Activated T-helper 2 cell treated with anti-CD3 and anti-CD28 coated beads, Interferon-gamma antibody, Interleukin-2, Interleukin-4, amounts not matched to agents 10 μg/mL and 5 μg/mL and 100 μg/mL, durations not matched to agents 14 hours and 24 hours and 36 hours (primary cell): ENCODE data around the gene WDR5. TPM values are rescaled to one million over a fixed set of nuclear protein-coding genes. Genes with fewer than 3 reads are reported as not detected.

Experiments used
- DNase-seq: peaks from one replicate; pipeline ENCODE4 v3.0.0; 2021; ENCODE audit warnings: low spot score
- H3K27ac Mint-ChIP-seq: one replicate; pipeline ENCODE4 v1.8.0; 2021; ENCODE audit warnings: mixed read lengths
- H3K27me3 Mint-ChIP-seq: one replicate; pipeline ENCODE4 v1.8.0; 2021; ENCODE audit warnings: low read depth, mixed read lengths
- H3K36me3 Mint-ChIP-seq: one replicate; pipeline ENCODE4 v1.8.0; 2021; ENCODE audit warnings: low read depth, mixed read lengths
- H3K4me1 Mint-ChIP-seq: one replicate; pipeline ENCODE4 v1.8.0; 2021; ENCODE audit warnings: low read depth, mixed read lengths
- H3K4me3 Mint-ChIP-seq: one replicate; pipeline ENCODE4 v1.8.0; 2021; ENCODE audit warnings: low read depth, mild to moderate bottlenecking, moderate library complexity, mixed read lengths
- H3K9me3 Mint-ChIP-seq: one replicate; pipeline ENCODE4 v1.8.0; 2021; ENCODE audit warnings: mixed read lengths
- intact Hi-C: fragments of 100-400 bp; cut with micrococcal nuclease; formaldehyde crosslinking; loops from one replicate; pipeline ENCODE4 v1.15.1; 2023
- total RNA-seq: library from RNA; stranded (reverse); gene quantifications from 2 replicates; pipeline ENCODE4 v1.2.3, GENCODE V29; 2022

The WDR5 gene
- total RNA-seq, 1 donor from 2014 or later: 58.9 TPM

DNA sequence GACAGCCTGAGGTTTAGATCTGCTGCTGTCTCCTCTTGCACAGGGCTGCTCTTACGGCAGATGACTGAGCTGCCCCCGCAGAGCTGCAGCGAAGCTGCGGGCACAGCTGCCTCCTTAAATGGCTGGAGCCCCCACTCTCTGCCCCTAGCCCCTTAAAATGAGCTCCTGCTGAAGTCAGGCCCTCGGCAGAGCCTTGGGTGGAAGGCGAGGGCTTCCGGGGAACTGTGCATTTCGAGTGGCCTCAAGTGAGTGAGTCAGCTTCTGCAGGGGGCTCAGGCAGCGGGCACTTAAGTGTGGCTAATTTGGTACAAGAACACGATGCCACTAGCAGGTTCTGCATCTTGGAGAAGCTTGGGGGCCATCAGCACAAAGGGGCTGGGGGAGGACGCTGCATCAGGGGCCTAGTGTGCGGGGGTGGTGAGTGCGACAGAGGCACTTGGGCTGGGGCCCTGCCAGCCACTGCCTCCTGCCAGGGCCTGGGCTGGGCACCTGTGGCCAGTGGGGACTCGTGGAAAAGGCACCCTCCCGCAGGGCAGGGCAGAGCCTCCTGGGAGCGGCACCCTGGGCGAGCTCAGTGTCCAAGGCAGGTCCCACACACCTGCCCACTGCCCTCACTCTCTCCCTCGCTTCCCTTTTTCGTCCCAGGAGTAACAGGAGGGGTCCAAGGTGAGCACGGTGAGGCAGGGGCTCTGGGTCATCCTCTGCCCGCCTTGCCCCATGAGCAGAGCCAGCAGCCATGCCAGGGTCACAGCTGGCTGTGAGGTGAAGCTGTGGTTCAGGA is 57.3 kb downstream of the WDR5 start:
- H3K9me3 Mint-ChIP-seq: no peaks in the 10 kb centered on the region
- H3K4me3 Mint-ChIP-seq: no peak overlapping the region

GRCh38 chr9:134193912-134194535 is 58.1 kb downstream of the WDR5 start:
- H3K27me3 Mint-ChIP-seq: peaks cover 11% of the 10 kb centered on the region
- H3K4me3 Mint-ChIP-seq: no peak overlapping the region
- H3K9me3 Mint-ChIP-seq: no peaks in the 10 kb centered on the region
- no peak overlapping the region for H3K27ac Mint-ChIP-seq
- DNase-seq: no peak
- H3K4me1 Mint-ChIP-seq: peaks cover 17% of the 10 kb centered on the region
- H3K36me3 Mint-ChIP-seq: no peaks in the 10 kb centered on the region
- intact Hi-C loops: no loop called here

More for the DNA sequence above, 57.3 kb downstream of the WDR5 start:
- no peak for DNase-seq
- peaks cover 12% of the 10 kb centered on the region for H3K4me1 Mint-ChIP-seq
- intact Hi-C loops: no loop called here
- no peaks in the 10 kb centered on the region for H3K36me3 Mint-ChIP-seq
- no peak overlapping the region for H3K27ac Mint-ChIP-seq
- peaks cover 12% of the 10 kb centered on the region for H3K27me3 Mint-ChIP-seq

GRCh38 chr9:134195558-134195957 is 59.7 kb downstream of the WDR5 start:
- no peak for DNase-seq
- Mint-ChIP-seq H3K36me3 (no peaks in the 10 kb centered on the region), H3K27me3 (peaks cover 7% of the 10 kb centered on the region), H3K4me3 (no peak overlapping the region), H3K9me3 (no peaks in the 10 kb centered on the region), H3K27ac (no peak overlapping the region), H3K4me1 (peaks cover 20% of the 10 kb centered on the region)
- intact Hi-C loops: no loop called here

GRCh38 chr9:134196911-134197310 is 61.0 kb downstream of the WDR5 start:
- Mint-ChIP-seq H3K27me3 (peaks cover 13% of the 10 kb centered on the region), H3K27ac (no peak overlapping the region), H3K4me3 (no peak overlapping the region), H3K36me3 (no peaks in the 10 kb centered on the region), H3K4me1 (peaks cover 20% of the 10 kb centered on the region), H3K9me3 (no peaks in the 10 kb centered on the region)
- no peak for DNase-seq
- intact Hi-C loops: no loop called here

- Mint-ChIP-seq H3K9me3 (no peaks in the 10 kb centered on the region), H3K36me3 (no peaks in the 10 kb centered on the region), H3K4me1 (peaks cover 20% of the 10 kb centered on the region), H3K4me3 (no peak overlapping the region), H3K27ac (no peak overlapping the region), H3K27me3 (peaks cover 25% of the 10 kb centered on the region)
- DNase-seq: no peak
- intact Hi-C loops: no loop called here
These were observed 62.9 kb downstream of the WDR5 start for GRCh38 chr9:134198791-134199190.

DNA sequence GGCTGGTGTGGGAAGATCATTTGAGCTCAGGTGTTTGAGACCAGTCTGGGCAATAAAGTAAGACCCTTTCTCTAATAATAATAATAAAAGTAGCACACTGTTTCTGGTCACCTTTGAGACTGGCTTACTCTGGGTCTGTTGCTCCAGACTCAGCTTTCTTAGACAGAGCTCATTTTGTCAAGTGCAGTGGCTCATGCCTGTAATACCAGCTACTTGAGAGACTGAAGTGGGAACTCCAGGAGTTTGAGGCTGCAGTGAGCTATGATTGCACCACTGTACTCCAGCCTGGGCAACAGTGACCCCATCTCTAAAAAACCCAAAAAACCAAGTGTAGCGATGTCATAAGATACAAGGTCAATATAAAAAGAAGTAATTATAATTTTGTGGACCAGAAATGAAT is 64.8 kb downstream of the WDR5 start:
- no peak overlapping the region for H3K4me3 Mint-ChIP-seq

DNA sequence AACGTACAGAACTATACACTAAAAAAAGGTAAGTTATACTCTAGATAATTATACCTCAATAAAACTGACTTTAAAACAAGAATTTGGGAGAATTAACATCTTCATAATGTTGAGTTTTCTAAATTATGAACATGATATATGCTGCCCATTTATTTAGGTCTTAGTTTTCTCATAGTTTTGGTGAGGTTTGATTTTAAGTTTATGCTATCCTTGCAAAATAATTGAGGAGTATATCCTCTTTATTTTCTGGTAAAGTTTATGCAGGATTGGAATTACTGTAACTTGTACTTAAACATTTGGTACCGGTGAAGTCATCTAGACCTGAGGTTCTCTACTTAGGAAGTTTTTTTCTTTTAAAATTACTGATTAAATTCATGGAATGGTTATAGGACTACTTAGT is 67.3 kb downstream of the WDR5 start:
- H3K4me1 Mint-ChIP-seq: peaks cover 7% of the 10 kb centered on the region
- no peak for DNase-seq
- H3K9me3 Mint-ChIP-seq: no peaks in the 10 kb centered on the region
- no peaks in the 10 kb centered on the region for H3K36me3 Mint-ChIP-seq
- no peak overlapping the region for H3K4me3 Mint-ChIP-seq
- no peak overlapping the region for H3K27ac Mint-ChIP-seq
- H3K27me3 Mint-ChIP-seq: peaks cover 27% of the 10 kb centered on the region
- intact Hi-C loops: no loop called here

More for the DNA sequence above, 64.8 kb downstream of the WDR5 start:
- DNase-seq: no peak
- Mint-ChIP-seq H3K27ac (no peak overlapping the region), H3K36me3 (no peaks in the 10 kb centered on the region), H3K4me1 (peaks cover 15% of the 10 kb centered on the region), H3K9me3 (no peaks in the 10 kb centered on the region), H3K27me3 (peaks cover 34% of the 10 kb centered on the region)
- intact Hi-C loops: no loop called here

- H3K9me3 Mint-ChIP-seq: no peaks in the 10 kb centered on the region
These were observed 68.2 kb downstream of the WDR5 start for GRCh38 chr9:134204041-134204440.

DNA sequence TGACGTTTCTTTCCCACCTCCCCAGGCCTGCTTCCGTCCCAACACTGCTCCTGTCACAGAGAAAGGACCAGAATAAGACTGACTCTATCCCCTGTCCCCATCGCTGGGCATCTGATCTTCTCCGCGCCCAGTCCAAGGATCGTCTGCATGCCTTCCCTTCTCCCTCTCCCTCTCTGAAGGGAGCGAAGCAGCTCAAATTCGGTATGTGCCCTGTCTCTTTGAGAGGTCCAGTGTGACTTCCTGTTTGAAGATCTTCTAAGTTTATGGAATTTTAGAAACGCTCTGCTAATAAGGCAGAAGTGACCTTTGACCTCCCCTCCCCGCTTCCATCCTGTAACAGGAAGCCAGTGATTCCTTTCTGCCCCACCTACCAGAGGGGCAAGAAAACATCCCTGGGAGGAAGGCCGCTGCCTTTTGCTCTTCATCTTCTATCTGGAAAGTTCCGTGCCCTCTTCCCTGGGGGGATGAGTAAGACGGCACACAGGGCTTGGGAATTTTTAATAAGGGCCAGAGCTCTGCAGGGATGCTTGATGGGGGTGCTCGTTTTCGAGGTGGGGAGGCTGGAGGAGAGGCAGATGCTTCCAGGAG is 69.2 kb downstream of the WDR5 start:
- intact Hi-C loops: no loop called here
- Mint-ChIP-seq H3K36me3 (no peaks in the 10 kb centered on the region), H3K9me3 (no peaks in the 10 kb centered on the region)

More at GRCh38 chr9:134204041-134204440, 68.2 kb downstream of the WDR5 start:
- H3K27ac Mint-ChIP-seq: no peak overlapping the region
- no peak overlapping the region for H3K4me3 Mint-ChIP-seq
- no peak for DNase-seq
- intact Hi-C loops: no loop called here
- peaks cover 3% of the 10 kb centered on the region for H3K4me1 Mint-ChIP-seq
- H3K36me3 Mint-ChIP-seq: no peaks in the 10 kb centered on the region
- peaks cover 27% of the 10 kb centered on the region for H3K27me3 Mint-ChIP-seq

GRCh38 chr9:134205672-134206310 is 69.9 kb downstream of the WDR5 start:
- Mint-ChIP-seq H3K36me3 (no peaks in the 10 kb centered on the region), H3K4me1 (no peaks in the 10 kb centered on the region), H3K4me3 (no peak overlapping the region), H3K9me3 (no peaks in the 10 kb centered on the region), H3K27me3 (peaks cover 25% of the 10 kb centered on the region), H3K27ac (no peak overlapping the region)
- intact Hi-C loops: no loop called here
- no peak for DNase-seq

More for the DNA sequence above, 69.2 kb downstream of the WDR5 start:
- no peak overlapping the region for H3K4me3 Mint-ChIP-seq
- H3K4me1 Mint-ChIP-seq: no peaks in the 10 kb centered on the region
- DNase-seq: no peak
- peaks cover 27% of the 10 kb centered on the region for H3K27me3 Mint-ChIP-seq
- H3K27ac Mint-ChIP-seq: no peak overlapping the region

DNA sequence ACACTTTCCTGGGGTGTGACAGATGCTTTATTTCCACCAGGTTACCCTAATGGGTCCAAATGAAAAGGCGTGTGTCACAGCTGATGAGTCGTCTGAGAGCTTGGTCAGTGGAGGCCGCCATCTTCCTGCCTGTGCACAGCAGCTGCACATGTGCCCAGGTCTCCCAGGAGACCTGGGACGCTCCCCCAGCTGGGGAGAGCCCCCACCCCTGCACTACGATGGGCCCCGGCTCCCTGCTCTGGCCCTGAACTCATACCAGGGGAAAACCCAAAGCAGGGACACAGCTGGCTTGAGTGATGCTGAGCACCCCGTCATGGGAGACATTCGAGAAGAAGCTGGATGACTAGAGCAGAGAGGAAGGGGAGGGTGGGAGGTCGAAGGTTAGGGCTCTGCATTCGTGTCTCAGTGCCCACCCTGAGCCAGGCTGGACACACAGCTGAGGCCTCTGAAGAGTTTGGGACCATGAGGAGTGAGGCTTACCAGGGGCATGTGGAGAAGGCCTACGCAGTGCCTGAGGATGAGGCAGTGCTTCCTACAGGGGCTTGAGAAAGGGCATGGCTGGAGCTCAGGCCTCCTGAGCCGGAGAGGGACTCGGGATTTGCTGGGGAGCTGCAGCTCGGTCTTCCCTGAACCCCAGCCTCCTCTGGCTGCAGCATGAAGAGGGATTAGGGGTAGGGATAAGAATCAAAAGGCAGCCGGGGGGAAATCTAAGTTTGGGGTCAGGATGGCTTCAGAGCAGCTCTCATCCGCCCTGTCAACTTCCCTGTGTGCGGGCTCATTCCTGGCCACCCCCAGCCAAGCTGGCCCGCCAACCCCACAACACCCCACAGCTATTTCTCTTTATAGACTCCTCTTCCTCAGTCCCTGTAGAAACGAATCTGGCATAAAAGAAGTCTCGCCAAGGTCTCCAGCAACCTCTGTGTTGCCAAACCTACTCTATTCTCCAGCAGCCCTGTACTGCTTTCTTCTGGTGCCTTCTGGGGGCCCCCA is 70.7 kb downstream of the WDR5 start:
- Mint-ChIP-seq H3K9me3 (no peaks in the 10 kb centered on the region), H3K4me3 (no peak overlapping the region), H3K27ac (no peak overlapping the region), H3K27me3 (peaks cover 20% of the 10 kb centered on the region), H3K36me3 (no peaks in the 10 kb centered on the region), H3K4me1 (no peaks in the 10 kb centered on the region)
- DNase-seq: no peak
- intact Hi-C loops: no loop called here

- Mint-ChIP-seq H3K36me3 (no peaks in the 10 kb centered on the region), H3K4me3 (no peak overlapping the region), H3K9me3 (peaks cover 5% of the 10 kb centered on the region), H3K4me1 (no peaks in the 10 kb centered on the region), H3K27me3 (peaks cover 10% of the 10 kb centered on the region), H3K27ac (no peak overlapping the region)
- intact Hi-C loops: no loop called here
- no peak for DNase-seq
These were observed 72.5 kb downstream of the WDR5 start for GRCh38 chr9:134208310-134208841.
